ENCODE data around the gene KLHL34.

The KLHL34 gene

DNA sequence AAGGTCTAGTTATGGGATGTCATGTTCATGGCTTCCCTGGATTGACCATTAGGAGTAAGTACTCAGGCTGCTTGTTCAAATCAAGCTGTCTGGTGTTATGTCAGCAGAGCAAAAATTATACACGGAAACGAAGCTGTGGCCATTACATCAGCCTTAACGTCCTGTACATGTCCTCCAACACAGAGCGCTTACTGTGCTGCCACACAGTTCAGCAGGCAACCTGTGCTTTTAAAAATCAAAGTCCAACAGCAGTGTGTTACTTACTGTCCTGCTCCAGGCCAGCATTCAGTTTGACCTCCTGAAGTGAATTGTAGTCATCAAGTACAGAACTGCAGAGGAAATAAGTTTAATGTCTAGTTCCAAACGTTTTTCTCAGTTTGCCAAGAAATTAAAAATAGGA lies 46.0 kb downstream of the KLHL34 start:
- no peaks in the 10 kb centered on the region for H3K27me3 Mint-ChIP-seq
- H3K36me3 Mint-ChIP-seq (ENCODE audit: low read depth) = peaks cover 8% of the 10 kb centered on the region
- H3K4me1 Mint-ChIP-seq (ENCODE audit: low read depth) = no peaks in the 10 kb centered on the region
- H3K9me3 Mint-ChIP-seq = no peaks in the 10 kb centered on the region
- H3K27ac Mint-ChIP-seq = no peak overlapping the region
- H3K4me3 Mint-ChIP-seq = no peak overlapping the region

DNA sequence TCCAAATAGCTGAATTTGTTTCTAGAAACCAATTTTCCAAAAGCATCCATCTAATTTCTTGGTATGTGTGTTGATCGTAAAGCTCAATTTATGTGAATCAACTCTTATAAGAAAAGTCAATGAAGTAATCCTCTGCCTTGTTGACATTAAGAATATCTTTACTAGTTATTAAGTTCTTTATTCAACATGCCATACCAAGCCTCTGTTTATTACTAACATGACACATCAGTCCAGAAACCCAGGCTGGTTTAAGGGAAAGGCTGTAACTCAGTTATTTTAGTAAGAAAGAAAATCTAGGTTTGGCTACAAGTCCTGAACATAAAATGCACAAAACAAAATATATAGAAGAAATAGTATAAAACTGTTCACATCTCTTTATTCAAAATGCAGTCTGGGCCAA lies 48.0 kb downstream of the KLHL34 start:
- peaks cover 12% of the 10 kb centered on the region for H3K36me3 Mint-ChIP-seq (ENCODE audit: low read depth)

DNA sequence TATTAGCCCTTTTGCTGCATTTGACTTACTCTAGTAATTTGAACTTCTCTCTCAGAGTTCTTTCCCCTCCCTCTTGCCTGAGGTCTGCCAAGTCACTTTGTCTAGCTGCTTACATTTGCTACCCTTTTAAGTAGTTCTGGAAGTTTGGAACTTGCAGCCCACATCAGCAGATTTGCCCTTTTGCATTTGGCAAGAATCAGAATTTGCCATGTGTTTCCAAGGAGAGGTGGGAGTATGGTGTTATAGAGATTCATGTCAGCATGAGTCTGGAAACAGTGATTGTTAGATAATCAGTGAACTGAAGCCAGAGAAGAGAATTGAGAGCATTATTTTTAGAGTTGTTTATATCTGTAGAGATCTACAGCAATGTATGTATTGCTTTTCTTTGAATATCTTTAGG lies 52.1 kb downstream of the KLHL34 start:
- H3K27ac Mint-ChIP-seq = no peak overlapping the region

More for the DNA sequence above, 48.0 kb downstream of the KLHL34 start:
- no peaks in the 10 kb centered on the region for H3K4me1 Mint-ChIP-seq (ENCODE audit: low read depth)
- no peaks in the 10 kb centered on the region for H3K9me3 Mint-ChIP-seq
- no peaks in the 10 kb centered on the region for H3K27me3 Mint-ChIP-seq
- no peak overlapping the region for H3K4me3 Mint-ChIP-seq
- no peak overlapping the region for H3K27ac Mint-ChIP-seq

More for the DNA sequence above, 52.1 kb downstream of the KLHL34 start:
- Mint-ChIP-seq H3K27me3 (no peaks in the 10 kb centered on the region), H3K4me1 (ENCODE audit: low read depth) (no peaks in the 10 kb centered on the region), H3K36me3 (ENCODE audit: low read depth) (peaks cover 8% of the 10 kb centered on the region), H3K9me3 (no peaks in the 10 kb centered on the region), H3K4me3 (no peak overlapping the region)
